Right lobe of liver (tissue), 6 donors: ENCODE results near the gene LEMD3. TPM values are rescaled to one million over a fixed set of nuclear protein-coding genes. Genes with fewer than 3 reads are reported as not detected.

Experiments used
- ATAC-seq, 4 donors: fragments of 200-7000 bp; cut with Tn5 transposase; one replicate each; pipeline ENCODE4 v1.9.1; 2020; ENCODE audit warnings: mild to moderate bottlenecking in 4 of 4, moderate library complexity in 4 of 4
- DNase-seq, 3 donors: peaks; one replicate each; pipeline ENCODE4 v3.0.0-alpha.2; 2020
- H3K27ac ChIP-seq, 3 donors: fragments of 200-600 bp; one replicate each; pipeline ENCODE4 v1.8.0; 2022
- H3K27me3 ChIP-seq, 2 donors: fragments of 200-600 bp; one replicate each; pipeline ENCODE4 v1.8.0; 2022
- H3K36me3 ChIP-seq, 4 donors: fragments of 200-600 bp; sonication (generic) in 1 of 4; one replicate each; pipeline versions ENCODE4 v1.5.1 to v1.8.0; 2017 to 2022; ENCODE audit warnings: control low read depth in 1 of 4
- H3K4me1 ChIP-seq, 4 donors: fragments of 200-600 bp; sonication (generic) in 1 of 4; one replicate each; pipeline versions ENCODE4 v1.5.1 to v1.8.0; 2017 to 2022; ENCODE audit warnings: control low read depth in 1 of 4
- H3K4me3 ChIP-seq, 3 donors: fragments of 200-600 bp; one replicate each; pipeline ENCODE4 v1.8.0; 2022
- H3K9me3 ChIP-seq, 4 donors: fragments of 200-600 bp; sonication (generic) in 1 of 4; one replicate each; pipeline versions ENCODE4 v1.5.1 to v1.8.0; 2017 to 2022; ENCODE audit warnings: control low read depth in 1 of 4
- POLR2A ChIP-seq: fragments of 450-650 bp; IDR thresholded peaks from one replicate; pipeline ENCODE4 v1.6.1; 2017; ENCODE audit warnings: antibody characterized with exemption, mild to moderate bottlenecking
- WGBS: methylation state at CpG from one replicate; pipeline ENCODE4 v1.1.6; 2018; ENCODE audit warnings: low coverage, low lambda C conversion rate; ENCODE audit not compliant: insufficient coverage; ENCODE audit errors: missing lambda C conversion rate; 5-methylcytosine and 5-hydroxymethylcytosine counted together
- intact Hi-C, 2 donors: fragments of 100-400 bp; cut with DNase I; formaldehyde crosslinking; loops; one replicate each; pipeline versions ENCODE4 v1.11.2 to v1.14.1; 2022
- total RNA-seq, 6 experiments: library from RNA; depleted of rRNA in 2 of 6; stranded (reverse); fragments of >200 nt in 2 of 6; fragmentation: NEBNext Ultra II Directional in 3 of 6; extraction: Animal tissue kit (Norgen Biotek cat#: 25700) in 3 of 6; gene quantifications; one replicate each; pipeline versions ENCODE4 v1.1.0 to v1.2.4, GENCODE V29; 2016 to 2023
- TF ChIP-seq, protein P1 (sequence below), 4 donors: fragments of 200-600 bp in 3 of 4; fragments of 450-650 bp in 1 of 4; IDR thresholded peaks; one replicate each; pipeline versions ENCODE4 v1.5.1 to v1.8.0; 2016 to 2022; ENCODE audit warnings: antibody characterized with exemption in 4 of 4, mild to moderate bottlenecking in 2 of 4
- donor health status: DM: no; HTN: yes; CAD: no.
- donor health status: DM: no; HTN: no; CAD: no.
- donor health status: DM: no; HTN: no; CAD: no.
- donor health status: DM: no; HTN: yes; CAD: no.
- donor health status: DM: no; HTN: yes; CAD: no.

The LEMD3 gene
- total RNA-seq, 6 experiments from 2014 or later: 8.6 to 19.0 (median 11.6) TPM

DNA sequence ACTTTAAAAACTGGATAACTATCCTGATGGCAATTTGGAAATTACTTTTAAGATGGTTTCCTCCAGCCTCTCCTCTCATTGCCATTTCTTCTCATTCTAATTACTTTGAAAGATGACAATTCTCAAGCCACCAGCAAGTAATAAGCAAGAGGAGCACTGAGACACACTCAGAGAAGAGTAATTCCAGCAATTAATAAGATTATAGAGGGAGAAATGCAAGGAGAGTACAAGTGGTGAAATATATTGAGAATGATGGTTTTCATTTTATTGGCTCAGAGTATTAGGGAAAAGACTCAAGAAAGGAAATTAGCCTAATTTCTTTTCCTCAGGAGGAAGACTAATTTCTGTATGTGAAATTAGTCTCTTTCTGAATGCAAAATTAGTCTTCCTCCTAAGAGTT lies 88.6 kb downstream of the LEMD3 start:
- DNase-seq: no peak
- TF ChIP-seq, protein P1, sequence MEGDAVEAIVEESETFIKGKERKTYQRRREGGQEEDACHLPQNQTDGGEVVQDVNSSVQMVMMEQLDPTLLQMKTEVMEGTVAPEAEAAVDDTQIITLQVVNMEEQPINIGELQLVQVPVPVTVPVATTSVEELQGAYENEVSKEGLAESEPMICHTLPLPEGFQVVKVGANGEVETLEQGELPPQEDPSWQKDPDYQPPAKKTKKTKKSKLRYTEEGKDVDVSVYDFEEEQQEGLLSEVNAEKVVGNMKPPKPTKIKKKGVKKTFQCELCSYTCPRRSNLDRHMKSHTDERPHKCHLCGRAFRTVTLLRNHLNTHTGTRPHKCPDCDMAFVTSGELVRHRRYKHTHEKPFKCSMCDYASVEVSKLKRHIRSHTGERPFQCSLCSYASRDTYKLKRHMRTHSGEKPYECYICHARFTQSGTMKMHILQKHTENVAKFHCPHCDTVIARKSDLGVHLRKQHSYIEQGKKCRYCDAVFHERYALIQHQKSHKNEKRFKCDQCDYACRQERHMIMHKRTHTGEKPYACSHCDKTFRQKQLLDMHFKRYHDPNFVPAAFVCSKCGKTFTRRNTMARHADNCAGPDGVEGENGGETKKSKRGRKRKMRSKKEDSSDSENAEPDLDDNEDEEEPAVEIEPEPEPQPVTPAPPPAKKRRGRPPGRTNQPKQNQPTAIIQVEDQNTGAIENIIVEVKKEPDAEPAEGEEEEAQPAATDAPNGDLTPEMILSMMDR (IDR thresholded peaks at IDR 0.05): no peak
- no peak for TF ChIP-seq POLR2A
- intact Hi-C loops: no loop called here
- H3K4me3 ChIP-seq: no peak overlapping the region
- no peaks in the 10 kb centered on the region for H3K9me3 ChIP-seq
- ATAC-seq: no peak
- H3K4me1 ChIP-seq: no peaks in the 10 kb centered on the region
- no peaks in the 10 kb centered on the region for H3K27me3 ChIP-seq
- no peaks in the 10 kb centered on the region for H3K36me3 ChIP-seq
- no peak overlapping the region for H3K27ac ChIP-seq

- H3K9me3 ChIP-seq: no peaks in the 10 kb centered on the region
- intact Hi-C loops: no loop called here
Measured at GRCh38 chr12:65259501-65259900, 90.1 kb downstream of the LEMD3 start.

DNA sequence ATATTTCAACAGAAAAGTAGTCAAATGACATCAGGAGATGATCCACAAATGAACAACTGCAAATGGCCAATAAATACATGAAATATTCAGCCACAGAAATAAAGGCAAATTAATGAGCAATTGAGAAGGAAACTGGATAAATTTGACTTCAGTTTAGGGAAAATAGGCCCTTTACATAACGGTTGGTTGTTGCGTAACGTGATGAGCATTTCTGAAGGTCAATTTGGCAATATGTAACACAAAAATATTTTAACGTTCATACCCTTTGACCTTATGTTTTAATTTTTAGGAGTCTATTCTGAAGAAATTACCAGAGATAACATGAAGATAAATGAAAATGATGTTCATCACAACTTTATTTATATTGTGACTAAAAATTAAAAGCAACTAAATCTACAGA lies 94.4 kb downstream of the LEMD3 start:
- intact Hi-C loops: no loop called here
- Histone ChIP-seq H3K4me3 (no peak overlapping the region), H3K27me3 (no peaks in the 10 kb centered on the region), H3K9me3 (no peaks in the 10 kb centered on the region), H3K36me3 (no peaks in the 10 kb centered on the region), H3K27ac (no peak overlapping the region), H3K4me1 (no peaks in the 10 kb centered on the region)
- TF ChIP-seq POLR2A: no peak
- TF ChIP-seq, protein P1 (IDR thresholded peaks at IDR 0.05): no peak
- DNase-seq (no peak), ATAC-seq (no peak)
- WGBS: 33% methylated on average over 4 of the region's 4 CpGs

More at GRCh38 chr12:65259501-65259900, 90.1 kb downstream of the LEMD3 start:
- Histone ChIP-seq H3K36me3 (no peaks in the 10 kb centered on the region), H3K27ac (no peak overlapping the region), H3K4me3 (no peak overlapping the region), H3K27me3 (no peaks in the 10 kb centered on the region), H3K4me1 (no peaks in the 10 kb centered on the region)
- TF ChIP-seq, protein P1 (IDR thresholded peaks at IDR 0.05): no peak
- no peak for TF ChIP-seq POLR2A
- no peak for DNase-seq
- ATAC-seq: no peak

DNA sequence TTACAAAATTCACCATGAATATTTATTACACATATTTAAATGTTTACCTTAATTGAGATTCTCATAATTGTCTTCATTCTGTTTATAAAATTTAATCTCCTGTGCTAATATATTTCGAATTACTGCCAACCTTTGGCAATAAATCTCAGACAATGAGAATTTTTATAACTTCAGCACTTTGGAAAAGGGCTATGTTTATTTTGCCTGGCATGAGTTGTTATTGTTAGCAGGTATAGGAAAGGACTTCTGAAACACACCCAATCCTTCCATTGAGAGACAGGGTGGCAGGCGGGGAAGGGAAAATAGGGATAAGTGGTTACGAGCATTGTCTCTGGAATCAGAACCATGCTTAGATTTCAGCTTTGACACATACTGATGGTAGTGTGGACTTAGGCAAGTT lies 97.0 kb downstream of the LEMD3 start:
- no peak overlapping the region for H3K4me3 ChIP-seq
- no peak for TF ChIP-seq POLR2A
- TF ChIP-seq, protein P1 (IDR thresholded peaks at IDR 0.05): no peak
- no peak for ATAC-seq
- no peaks in the 10 kb centered on the region for H3K27me3 ChIP-seq
- 84% methylated on average over 3 of the region's 3 CpGs for WGBS
- H3K4me1 ChIP-seq: no peaks in the 10 kb centered on the region
- intact Hi-C loops: no loop called here
- DNase-seq: no peak
- H3K9me3 ChIP-seq: no peaks in the 10 kb centered on the region
- H3K36me3 ChIP-seq: no peaks in the 10 kb centered on the region
- H3K27ac ChIP-seq: no peak overlapping the region

GRCh38 chr12:65269603-65270002 lies 100.2 kb downstream of the LEMD3 start:
- Histone ChIP-seq H3K36me3 (no peaks in the 10 kb centered on the region), H3K4me3 (no peak overlapping the region), H3K4me1 (no peaks in the 10 kb centered on the region), H3K27me3 (no peaks in the 10 kb centered on the region), H3K9me3 (no peaks in the 10 kb centered on the region), H3K27ac (no peak overlapping the region)
- WGBS: 72% methylated on average over 1 of the region's 1 CpG
- TF ChIP-seq, protein P1 (IDR thresholded peaks at IDR 0.05): no peak
- TF ChIP-seq POLR2A: no peak
- intact Hi-C loops: no loop called here
- ATAC-seq (no peak), DNase-seq (no peak)
